Left cardiac atrium (tissue), 4 donors: ENCODE data around the gene TMEM51. TPM values are rescaled to one million over a fixed set of nuclear protein-coding genes. Genes with fewer than 3 reads are reported as not detected.

ENCODE experiments used
- ATAC-seq, 2 donors: fragments of 200-7000 bp; cut with Tn5 transposase; one replicate each; pipeline ENCODE4 v1.9.1; 2020; ENCODE audit warnings: mild to moderate bottlenecking in 2 of 2, moderate library complexity in 2 of 2
- DNase-seq: peaks from one replicate; pipeline ENCODE4 v3.0.0-alpha.2; 2020
- intact Hi-C, 2 donors: fragments of 100-400 bp; cut with DNase I; formaldehyde crosslinking; loops; one replicate each; pipeline versions ENCODE4 v1.14.1 to v1.15.1; 2022 to 2023
- total RNA-seq, 2 donors: library from RNA; stranded (reverse); fragmentation: NEBNext Ultra II Directional; extraction: Animal tissue kit (Norgen Biotek cat#: 25700); gene quantifications; one replicate each; pipeline ENCODE4 v1.2.1, GENCODE V29; 2021
- donor health status: DM: no; HTN: yes; CAD: no.
- donor health status: DM: no; HTN: yes; CAD: no; lungs with severe emphysema.
- donor health status: DM: yes; HTN: yes; CAD: no.
- donor health status: Dilated cardiomyopathy.

Gene TMEM51
- total RNA-seq, 2 donors from 2014 or later: 4.2 to 4.3 TPM

GRCh38 chr1:15205586-15206346 is 52.2 kb downstream of the TMEM51 start:
- ATAC-seq (no peak), DNase-seq (no peak)
- intact Hi-C loops: no loop called here

GRCh38 chr1:15206418-15207030 is 53.0 kb downstream of the TMEM51 start:
- intact Hi-C loops: no loop called here
- no peak for DNase-seq
- no peak for ATAC-seq

DNA sequence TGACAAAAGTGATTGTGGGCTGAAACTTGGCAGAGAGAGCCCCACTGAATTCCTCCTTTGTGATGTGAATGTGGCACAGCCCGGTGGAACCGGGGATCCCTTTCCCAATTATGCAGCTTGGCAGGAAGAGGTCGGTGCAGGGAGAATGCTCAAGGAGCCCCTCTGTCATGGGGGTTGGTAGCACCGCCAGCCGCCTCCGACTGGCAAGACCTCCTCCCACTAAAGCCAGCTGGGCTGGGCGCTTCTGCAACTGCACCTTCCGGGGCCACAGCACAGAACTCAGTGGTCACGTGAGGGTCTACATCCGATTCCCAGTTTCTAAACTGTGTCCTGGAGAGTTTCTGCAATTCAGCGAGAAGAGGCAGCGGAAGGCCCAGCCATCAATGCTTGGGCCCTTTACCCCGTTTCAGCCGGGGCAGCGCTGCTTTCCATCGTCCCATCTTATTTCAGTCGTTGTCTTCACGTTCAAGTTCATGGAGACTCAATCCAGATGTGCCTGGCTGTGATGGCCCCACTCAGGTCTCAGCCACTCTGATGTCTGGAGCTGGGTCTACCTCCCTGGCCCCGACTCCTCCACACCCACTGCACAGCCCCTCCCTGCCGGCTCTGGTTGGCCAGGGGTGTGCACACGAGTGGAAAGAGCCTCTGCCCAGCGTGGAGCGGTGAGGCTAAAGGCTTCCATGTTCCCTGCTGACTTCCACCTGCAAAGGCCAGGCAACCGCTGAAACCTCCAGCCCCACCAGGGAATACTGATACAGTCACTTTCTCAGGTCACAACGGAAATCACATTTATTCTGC is 53.7 kb downstream of the TMEM51 start:
- ATAC-seq: peak in 1 of 2 donors; percentile 31
- intact Hi-C loops: no loop called here
- DNase-seq: no peak

- DNase-seq (no peak), ATAC-seq (no peak)
- intact Hi-C loops: no loop called here
Observed at GRCh38 chr1:15207829-15208429, 54.4 kb downstream of the TMEM51 start.

- no peak for ATAC-seq
- intact Hi-C loops: no loop called here
- DNase-seq: no peak
Observed at GRCh38 chr1:15210651-15211375, 57.3 kb downstream of the TMEM51 start.

GRCh38 chr1:15211424-15211823 is 57.9 kb downstream of the TMEM51 start:
- DNase-seq: no peak
- intact Hi-C loops: no loop called here
- ATAC-seq: no peak

GRCh38 chr1:15212216-15212953 is 58.8 kb downstream of the TMEM51 start:
- intact Hi-C loops: no loop called here
- no peak for ATAC-seq

DNA sequence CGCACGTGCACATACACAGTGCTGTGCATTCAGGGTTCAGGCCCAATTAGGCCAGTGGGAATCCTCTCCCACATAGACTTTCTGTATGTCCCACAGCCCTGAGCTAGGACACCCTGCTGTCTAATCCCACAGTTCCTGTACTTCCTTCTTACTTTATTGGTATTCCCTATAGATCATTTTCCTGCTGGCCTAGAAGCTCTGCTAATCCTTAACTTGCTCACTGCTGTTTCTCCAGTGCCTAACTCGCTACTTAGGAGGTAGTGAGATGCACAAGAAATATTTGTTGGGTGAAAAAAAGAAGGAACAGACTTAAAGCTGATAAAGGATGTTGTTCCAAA is 59.4 kb downstream of the TMEM51 start:
- intact Hi-C loops: no loop called here
- DNase-seq: no peak
- no peak for ATAC-seq

More at GRCh38 chr1:15212216-15212953, 58.8 kb downstream of the TMEM51 start:
- no peak for DNase-seq

DNA sequence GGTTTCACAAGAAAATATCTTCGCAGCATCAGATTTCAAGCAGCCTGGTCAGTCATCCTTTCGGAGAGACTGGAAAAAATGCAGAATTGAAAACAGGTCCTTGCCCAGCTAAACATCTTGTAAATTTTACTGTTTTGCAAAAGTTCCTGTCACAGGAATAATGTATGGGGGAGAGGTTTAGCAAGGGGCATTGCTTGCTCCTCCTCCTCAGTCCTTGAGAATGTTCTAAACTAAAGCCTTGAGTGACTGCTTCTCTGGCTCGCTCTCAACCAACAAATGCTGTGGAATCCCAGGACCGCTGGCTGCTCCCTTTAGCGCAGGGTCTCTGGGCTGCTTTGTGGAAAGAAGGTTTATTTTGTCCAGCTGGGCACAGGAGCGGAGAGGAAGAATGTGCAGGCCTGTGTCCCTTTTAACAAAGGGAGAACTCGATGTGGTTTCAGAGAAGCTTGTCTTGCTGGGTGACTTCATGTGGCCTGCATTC is 59.8 kb downstream of the TMEM51 start:
- no peak for DNase-seq
- intact Hi-C loops: no loop called here
- ATAC-seq: peak; percentile 19

DNA sequence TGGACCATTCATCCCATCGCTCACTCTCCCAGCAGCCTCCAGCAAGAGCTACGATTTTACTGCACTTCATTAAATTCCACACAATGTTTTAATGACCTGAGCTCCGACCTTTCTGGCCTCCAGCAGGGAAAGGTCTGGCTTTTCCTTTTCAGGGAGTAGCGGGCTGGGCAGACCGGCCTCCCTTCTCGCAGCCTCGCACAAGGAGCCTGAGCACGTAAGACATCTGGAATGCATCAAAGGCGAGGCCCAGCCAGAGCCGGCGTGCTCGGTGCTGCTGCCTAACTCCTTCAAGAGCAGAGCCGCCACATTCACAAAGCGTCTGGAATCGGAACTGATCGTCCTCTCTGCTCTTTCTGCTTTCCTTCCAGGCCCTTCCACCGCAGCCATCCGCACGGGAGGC is 61.0 kb downstream of the TMEM51 start:
- intact Hi-C loops: no loop called here
- ATAC-seq (peak in 1 of 2 donors; percentile 51), DNase-seq (no peak)

DNA sequence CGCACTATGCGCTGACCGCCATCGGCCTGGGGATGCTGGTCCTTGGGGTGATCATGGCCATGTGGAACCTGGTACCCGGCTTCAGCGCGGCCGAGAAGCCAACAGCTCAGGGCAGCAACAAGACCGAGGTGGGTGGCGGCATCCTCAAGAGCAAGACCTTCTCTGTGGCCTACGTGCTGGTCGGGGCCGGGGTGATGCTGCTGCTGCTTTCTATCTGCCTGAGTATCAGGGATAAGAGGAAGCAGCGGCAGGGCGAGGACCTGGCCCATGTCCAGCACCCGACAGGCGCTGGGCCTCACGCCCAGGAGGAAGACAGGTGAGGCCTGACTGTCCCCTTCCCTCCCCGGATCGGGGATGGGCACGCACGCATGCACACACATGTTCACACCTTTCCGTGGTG is 61.6 kb downstream of the TMEM51 start:
- DNase-seq (no peak), ATAC-seq (no peak)
- intact Hi-C loops: no loop called here

DNA sequence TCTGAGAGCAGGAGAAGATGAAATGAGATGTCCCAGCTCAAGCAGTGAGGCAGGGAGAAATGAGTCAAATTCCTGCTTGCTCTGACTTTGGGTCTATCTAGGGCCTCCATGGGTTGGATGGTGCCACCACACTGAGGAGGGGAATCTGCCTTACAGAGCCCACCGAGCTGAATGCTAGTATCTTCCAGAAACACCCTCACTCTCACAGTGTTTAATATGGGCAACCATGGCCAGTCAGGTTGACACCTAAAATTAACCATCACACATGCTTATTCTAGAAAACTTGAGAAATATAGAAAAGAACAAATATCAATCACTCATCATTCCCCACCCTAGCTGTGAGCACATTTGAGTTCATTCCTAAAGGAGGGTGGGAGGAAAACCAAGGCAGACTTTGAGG is 64.1 kb downstream of the TMEM51 start:
- DNase-seq: no peak
- intact Hi-C loops: no loop called here
- ATAC-seq: no peak

GRCh38 chr1:15218287-15219279 is 65.0 kb downstream of the TMEM51 start:
- intact Hi-C loops: no loop called here
- no peak for DNase-seq
- ATAC-seq: peak; percentile 27 to 30

GRCh38 chr1:15219280-15220023 is 65.9 kb downstream of the TMEM51 start:
- no peak for ATAC-seq
- no peak for DNase-seq
- intact Hi-C loops: no loop called here

- no peak for ATAC-seq
Observed at GRCh38 chr1:15220024-15220392, 66.5 kb downstream of the TMEM51 start.

GRCh38 chr1:15220825-15221431 is 67.4 kb downstream of the TMEM51 start:
- intact Hi-C loops: no loop called here
- DNase-seq (no peak), ATAC-seq (no peak)

More at GRCh38 chr1:15220024-15220392, 66.5 kb downstream of the TMEM51 start:
- intact Hi-C loops: no loop called here
- no peak for DNase-seq
